HAP-1 (cell line): Measurements from ENCODE around the gene RAB25.
A peak's percentile ranks its signal among the peaks of the same experiment; 100 is the strongest.
"Not testable (repeated sequence)": the region's sequence is repeated elsewhere in the genome, so short reads cannot be mapped to it uniquely, and the experiment has no call there.

Experiments used
- DNase-seq, 2 experiments: peaks; one replicate each; pipeline ENCODE4 v3.0.0-alpha.2; 2016 to 2020; ENCODE audit warnings: low spot score in 2 of 2
- H3K27me3 ChIP-seq: fragments of 250-450 bp; sonication (Bioruptor Pico); 2 replicates; pipeline ENCODE4 v1.5.1; 2020; ENCODE audit warnings: low read depth, mild to moderate bottlenecking, moderate library complexity
- H3K36me3 ChIP-seq: fragments of 250-450 bp; sonication (Bioruptor Pico); replicated peaks from 2 replicates; pipeline ENCODE4 v1.5.1; 2020; ENCODE audit warnings: mild to moderate bottlenecking
- H3K4me1 ChIP-seq: fragments of 250-450 bp; sonication (Bioruptor Pico); 2 replicates; pipeline ENCODE4 v1.5.1; 2020; ENCODE audit warnings: mild to moderate bottlenecking
- H3K4me3 ChIP-seq: fragments of 250-450 bp; sonication (Bioruptor Pico); 2 replicates; pipeline ENCODE4 v1.5.1; 2020; ENCODE audit warnings: mild to moderate bottlenecking, moderate library complexity
- H3K9me3 ChIP-seq: fragments of 250-450 bp; sonication (Bioruptor Pico); 2 replicates; pipeline ENCODE4 v1.5.1; 2020; ENCODE audit warnings: mild to moderate bottlenecking, moderate library complexity
- in situ Hi-C: fragments of 300-500 bp; cut with MboI; formaldehyde crosslinking; loops from 3 replicates; pipeline ENCODE4 v1.14.3; 2020; ENCODE audit warnings: low sequenced_read_pairs, inconsistent platforms, mixed read lengths

RAB25 gene

DNA sequence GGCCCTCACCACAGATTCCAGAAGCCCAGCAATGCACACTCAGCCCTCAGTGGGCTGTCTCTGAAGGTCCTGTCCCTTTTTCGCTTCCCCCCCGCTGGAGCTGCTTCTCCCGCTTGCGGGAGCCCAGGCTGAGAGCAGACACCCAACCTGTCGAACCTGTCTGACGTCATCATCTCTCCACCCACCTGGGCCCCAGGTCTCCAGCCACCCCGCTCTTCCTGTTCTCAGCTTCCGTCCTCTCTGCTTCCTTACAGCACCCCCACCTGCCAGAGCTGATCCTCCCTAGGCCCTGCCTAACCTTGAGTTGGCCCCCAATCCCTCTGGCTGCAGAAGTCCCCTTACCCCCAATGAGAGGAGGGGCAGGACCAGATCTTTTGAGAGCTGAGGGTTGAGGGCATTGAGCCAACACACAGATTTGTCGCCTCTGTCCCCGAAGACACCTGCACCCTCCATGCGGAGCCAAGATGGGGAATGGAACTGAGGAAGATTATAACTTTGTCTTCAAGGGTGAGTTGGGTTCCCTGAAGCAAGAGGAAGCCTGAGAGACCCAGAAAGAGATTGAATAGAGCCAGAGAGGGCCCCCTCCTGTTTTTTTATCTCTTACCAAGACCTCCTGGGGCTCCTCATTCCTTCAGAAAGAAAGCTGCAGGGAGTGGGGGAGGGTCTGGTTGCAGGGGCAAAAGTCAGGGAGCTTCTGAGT, at the start of gene RAB25:
TSS of gene RAB25 (plus strand) at position 224 of the 700 bp plus-strand sequence. CDS start at position 465, 241 bp downstream.
- no peaks in the 10 kb centered on the region for H3K4me1 ChIP-seq
- 0 out of 2 replicates have a peak, but pooled peaks cover 3% of the 10 kb centered on the region for H3K36me3 ChIP-seq
- H3K9me3 ChIP-seq: no peaks in the 10 kb centered on the region
- no peak for DNase-seq
- in situ Hi-C loops: no loop called here
- no peak within 1 kb of the TSS for H3K4me3 ChIP-seq
- H3K27me3 ChIP-seq: no peaks in the 10 kb centered on the region

DNA sequence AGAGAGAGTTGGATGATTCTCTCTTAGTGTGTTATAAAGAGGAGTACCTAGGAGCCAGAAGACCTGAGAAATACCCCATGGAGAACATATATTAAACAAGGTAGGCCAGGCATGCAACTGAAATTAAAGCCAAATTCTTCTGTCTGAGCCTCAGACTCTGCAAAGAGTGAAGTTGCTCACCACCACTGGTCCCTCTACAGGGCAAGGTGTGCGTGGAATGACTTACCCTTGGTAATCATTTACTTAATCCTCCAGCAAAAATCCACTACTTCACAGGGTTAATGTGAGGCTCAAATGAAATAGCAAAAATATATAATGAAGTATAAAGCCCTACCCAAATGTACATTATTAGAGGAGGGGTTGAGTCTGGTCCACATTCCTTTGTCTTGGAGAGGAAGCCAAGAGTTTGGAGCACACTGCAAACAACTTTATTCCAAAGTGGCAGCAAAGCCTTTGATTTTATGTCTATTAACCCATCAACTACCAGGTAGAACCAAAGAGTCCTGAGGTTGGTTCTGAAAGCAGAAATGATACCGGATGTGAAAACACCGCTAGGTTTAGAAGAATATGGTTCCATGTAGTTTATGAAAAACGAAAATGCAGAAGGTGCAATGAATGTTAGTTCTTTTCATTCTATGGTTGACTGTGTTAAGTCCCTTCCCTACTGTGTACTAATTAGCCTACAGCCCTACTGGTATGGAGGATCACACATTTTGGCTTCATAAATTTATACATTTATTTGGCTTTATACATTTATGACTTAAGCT, 48.7 kb upstream of the RAB25 start:
- in situ Hi-C loops: no loop called here
- Histone ChIP-seq H3K36me3 (peaks cover 78% of the 10 kb centered on the region), H3K4me3 (no peak overlapping the region), H3K27me3 (no peaks in the 10 kb centered on the region), H3K9me3 (no peaks in the 10 kb centered on the region), H3K4me1 (no peaks in the 10 kb centered on the region)
- no peak for DNase-seq

DNA sequence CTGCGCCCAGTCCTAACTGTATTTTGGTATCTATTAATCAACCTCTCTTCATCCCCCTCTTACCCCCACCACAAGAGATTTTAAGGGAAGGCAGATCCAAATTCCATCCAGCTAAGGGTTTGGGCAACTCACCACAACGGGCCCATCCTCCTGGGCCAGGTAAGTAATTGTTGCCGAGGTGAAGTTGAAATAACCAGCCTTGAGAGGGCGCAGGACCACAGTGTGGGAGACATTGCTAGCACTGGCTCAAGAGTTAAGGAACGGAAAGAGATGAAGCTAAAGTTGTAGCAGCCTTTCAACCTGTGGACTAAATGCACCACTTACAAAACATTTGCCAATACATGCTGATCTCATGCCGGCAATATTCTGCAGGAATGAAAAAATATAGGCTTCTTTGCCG, 46.1 kb upstream of the RAB25 start:
- Histone ChIP-seq H3K4me1 (peaks cover 4% of the 10 kb centered on the region), H3K36me3 (peaks cover 85% of the 10 kb centered on the region), H3K27me3 (no peaks in the 10 kb centered on the region), H3K9me3 (no peaks in the 10 kb centered on the region), H3K4me3 (no peak overlapping the region)
- in situ Hi-C loops: no loop called here
- DNase-seq: no peak

DNA sequence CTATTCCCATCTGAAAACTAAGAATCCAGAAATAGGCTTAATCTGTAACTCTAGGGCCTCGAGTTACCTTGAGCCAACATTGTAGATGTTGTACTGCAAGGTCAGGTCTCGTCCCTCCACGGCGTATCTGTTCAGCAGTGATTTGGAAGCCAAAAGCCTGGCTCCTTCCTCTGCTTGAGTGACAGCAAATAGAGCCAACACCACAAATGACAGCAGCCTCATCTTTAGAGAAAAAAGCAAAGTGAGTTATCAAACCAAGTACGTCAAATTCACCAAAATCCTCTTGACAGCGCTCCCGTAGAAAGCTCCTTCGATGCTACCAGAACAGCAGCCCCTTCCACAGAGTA, 41.0 kb upstream of the RAB25 start:
- H3K27me3 ChIP-seq: no peaks in the 10 kb centered on the region
- H3K4me1 ChIP-seq: peaks cover 16% of the 10 kb centered on the region
- peaks cover 41% of the 10 kb centered on the region for H3K36me3 ChIP-seq
- no peaks in the 10 kb centered on the region; the same call in 1 of the 2 replicates for H3K9me3 ChIP-seq
- DNase-seq: no peak
- in situ Hi-C loops: no loop called here
- H3K4me3 ChIP-seq: peak overlapping the region; percentile 64

DNA sequence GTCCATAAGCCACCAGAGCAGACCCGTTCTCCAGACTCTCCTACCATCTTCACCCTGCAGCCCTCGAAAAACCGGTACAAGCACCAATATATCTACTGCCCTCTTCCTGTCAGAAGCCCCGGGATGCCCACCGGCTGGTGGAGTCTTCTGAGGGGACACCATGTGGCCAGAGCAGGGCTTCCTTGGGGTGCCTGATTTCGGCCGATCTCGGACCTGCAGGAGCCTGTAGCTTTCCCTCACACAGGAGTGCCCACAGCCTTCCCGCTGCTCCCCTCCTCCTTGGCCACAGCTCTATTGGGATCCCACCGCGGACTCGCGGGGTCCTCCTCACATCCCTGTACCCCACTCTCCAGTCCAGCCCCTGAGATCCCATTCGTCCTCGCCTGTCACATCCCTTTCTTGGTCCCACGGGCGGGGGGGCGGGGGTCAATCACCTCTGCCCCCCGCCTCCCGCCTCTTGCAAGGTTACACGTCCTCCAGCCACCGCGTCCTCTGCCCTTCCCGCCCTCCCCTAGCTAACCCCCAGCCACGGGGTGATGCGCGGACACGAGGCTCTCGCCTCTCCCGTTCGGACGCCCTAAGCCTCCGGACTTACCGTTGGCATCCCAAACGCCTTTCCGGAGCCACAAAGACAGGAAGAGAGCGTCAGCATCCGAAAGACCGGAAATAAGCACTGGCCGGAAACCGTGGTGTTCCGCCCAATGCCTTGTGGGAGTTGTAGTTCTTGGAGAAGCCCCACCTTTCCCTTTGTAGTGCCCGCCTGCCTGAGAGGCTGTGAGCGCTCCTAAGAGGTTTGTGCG, 40.5 kb upstream of the RAB25 start, which contains the start of gene SSR2:
TSS of gene SSR2 (minus strand) at position 659 of the 800 bp plus-strand sequence. CDS start 784 bp downstream, outside the sequence.
- in situ Hi-C loops: no loop called here
- Histone ChIP-seq H3K4me3 (peak within 1 kb of the TSS; percentile 64), H3K4me1 (peaks cover 20% of the 10 kb centered on the region), H3K9me3 (no peaks in the 10 kb centered on the region; the same call in 1 of the 2 replicates), H3K36me3 (peaks cover 39% of the 10 kb centered on the region), H3K27me3 (no peaks in the 10 kb centered on the region)
- DNase-seq: peak; percentile 90 to 92

DNA sequence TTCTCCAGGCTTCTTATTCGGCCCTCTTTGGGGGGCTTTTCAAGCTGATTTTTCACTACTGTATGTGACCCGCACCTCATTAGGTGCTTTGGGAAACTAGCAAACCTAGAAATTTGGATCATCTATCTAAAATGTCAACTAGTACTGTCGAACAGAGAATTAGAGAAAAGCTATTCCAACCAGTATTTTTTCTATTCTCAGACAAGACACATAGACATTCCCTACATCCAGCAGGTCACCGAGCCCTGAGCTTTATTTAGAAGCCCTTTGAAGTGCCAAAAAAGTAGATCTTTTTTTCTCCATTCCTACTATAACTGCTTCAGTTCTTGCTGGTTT, 39.9 kb upstream of the RAB25 start:
- DNase-seq: no peak
- in situ Hi-C loops: no loop called here
- Histone ChIP-seq H3K4me3 (peak overlapping the region; percentile 64), H3K36me3 (peaks cover 34% of the 10 kb centered on the region), H3K9me3 (no peaks in the 10 kb centered on the region; the same call in 1 of the 2 replicates), H3K4me1 (peaks cover 20% of the 10 kb centered on the region), H3K27me3 (no peaks in the 10 kb centered on the region)

DNA sequence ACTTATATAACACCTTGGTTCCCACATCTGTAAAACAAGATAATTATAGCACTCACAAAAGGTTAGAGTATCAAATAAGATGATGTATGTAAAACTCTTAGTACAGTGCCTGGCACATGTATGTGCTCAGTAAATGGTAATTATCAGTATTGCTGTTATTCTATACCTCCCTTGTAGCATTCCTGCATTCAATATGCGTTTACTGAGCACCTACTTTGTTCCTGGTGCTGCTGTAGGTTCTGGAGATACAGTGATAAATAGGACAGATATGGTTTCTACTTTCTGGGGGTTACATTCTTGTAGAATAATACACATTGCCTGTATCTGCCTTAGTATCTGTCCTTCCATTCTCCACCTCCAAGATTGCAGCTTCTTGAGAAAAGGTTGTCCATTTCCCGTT, 39.0 kb upstream of the RAB25 start:
- Histone ChIP-seq H3K4me1 (peaks cover 20% of the 10 kb centered on the region), H3K4me3 (no peak overlapping the region), H3K9me3 (no peaks in the 10 kb centered on the region; the same call in 1 of the 2 replicates), H3K27me3 (no peaks in the 10 kb centered on the region), H3K36me3 (peaks cover 27% of the 10 kb centered on the region)
- DNase-seq: no peak
- in situ Hi-C loops: no loop called here

DNA sequence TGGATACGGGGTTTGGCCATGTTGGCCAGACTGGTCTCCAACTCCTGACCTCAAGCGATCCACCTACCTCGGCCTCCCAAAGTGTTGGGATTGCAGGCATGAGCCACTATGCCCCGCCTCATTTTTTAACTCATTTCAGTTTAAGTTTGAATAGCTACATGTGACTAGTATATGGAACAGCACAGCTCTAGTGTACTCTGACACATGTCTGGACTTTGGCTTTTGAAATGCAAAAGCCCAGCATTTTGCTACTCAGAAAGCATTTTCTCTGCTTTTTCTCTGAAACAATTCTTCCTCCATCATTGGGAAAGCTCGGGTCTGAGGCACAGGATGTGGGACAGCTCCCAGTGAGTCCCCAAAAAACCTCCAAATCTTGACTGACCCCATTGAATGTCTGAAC, 36.2 kb upstream of the RAB25 start:
- no peaks in the 10 kb centered on the region; the same call in 1 of the 2 replicates for H3K9me3 ChIP-seq
- no peaks in the 10 kb centered on the region for H3K27me3 ChIP-seq
- H3K36me3 ChIP-seq: peaks cover 4% of the 10 kb centered on the region
- in situ Hi-C loops: no loop called here
- no peak overlapping the region for H3K4me3 ChIP-seq
- H3K4me1 ChIP-seq: peaks cover 16% of the 10 kb centered on the region
- no peak for DNase-seq

DNA sequence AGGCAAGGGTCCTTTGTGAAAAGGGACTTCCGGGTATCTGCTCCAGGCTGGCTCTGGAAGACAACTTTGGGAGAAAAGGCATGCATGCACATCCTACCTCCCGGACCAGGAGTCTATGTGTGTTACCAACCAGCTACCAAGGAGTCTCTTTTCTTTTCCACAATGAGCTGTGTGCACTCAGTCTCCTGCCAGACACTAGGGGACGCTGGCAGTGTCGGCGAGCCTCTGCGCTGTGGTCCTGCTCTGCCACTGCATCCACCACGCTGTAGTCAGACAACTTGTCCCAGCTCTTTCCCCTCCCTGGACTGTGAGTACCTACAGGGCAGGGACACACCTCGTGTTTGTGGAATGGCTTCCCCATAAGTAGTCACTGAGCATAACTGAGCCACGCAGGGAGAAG, 35.1 kb upstream of the RAB25 start:
- Histone ChIP-seq H3K36me3 (no peaks in the 10 kb centered on the region), H3K27me3 (no peaks in the 10 kb centered on the region), H3K4me3 (no peak overlapping the region), H3K9me3 (no peaks in the 10 kb centered on the region; the same call in 1 of the 2 replicates), H3K4me1 (peaks cover 12% of the 10 kb centered on the region)
- peak; percentile 60 to 74 for DNase-seq
- in situ Hi-C loops: no loop called here

DNA sequence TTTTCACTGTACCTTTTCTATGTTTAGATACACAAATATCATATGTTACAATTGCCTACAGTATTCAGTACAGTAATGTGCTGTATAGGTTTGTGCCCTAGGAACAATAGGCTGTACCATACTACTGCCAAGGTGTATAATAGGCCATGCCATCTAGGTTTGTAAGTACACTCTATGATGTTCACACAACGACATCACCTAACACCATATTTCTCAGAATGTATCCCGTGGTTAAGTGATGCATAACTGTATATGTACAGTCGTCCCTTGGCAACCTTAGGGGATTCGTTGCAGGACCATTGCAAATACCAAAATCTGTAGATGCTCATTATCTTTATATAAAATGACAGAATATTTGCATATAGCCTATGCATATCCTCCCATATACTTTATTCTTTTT, 34.4 kb upstream of the RAB25 start:
- Histone ChIP-seq H3K36me3 (no peaks in the 10 kb centered on the region), H3K4me3 (no peak overlapping the region), H3K27me3 (no peaks in the 10 kb centered on the region), H3K4me1 (peaks cover 8% of the 10 kb centered on the region), H3K9me3 (no peaks in the 10 kb centered on the region)
- in situ Hi-C loops: no loop called here
- no peak for DNase-seq

DNA sequence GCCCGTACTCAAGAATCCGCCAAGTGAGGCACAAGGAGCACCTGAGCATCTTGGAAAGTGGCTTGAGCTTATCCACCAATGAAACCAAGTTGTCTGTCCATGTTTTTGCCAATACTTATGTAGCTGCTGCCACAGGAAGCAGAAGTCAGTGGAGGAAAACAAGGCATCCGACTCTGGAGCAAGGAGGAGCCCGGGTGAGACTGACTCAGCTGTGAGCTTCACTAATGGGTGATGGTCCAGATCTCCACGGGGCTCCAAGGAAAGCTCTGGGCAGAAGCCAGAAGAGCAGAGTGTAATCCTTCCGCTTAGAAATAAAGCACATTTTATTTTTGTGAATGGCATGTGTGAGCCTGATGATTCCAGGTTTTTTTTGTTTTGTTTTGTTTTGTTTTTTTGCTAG, 27.9 kb upstream of the RAB25 start:
- no peaks in the 10 kb centered on the region for H3K27me3 ChIP-seq
- in situ Hi-C loops: no loop called here
- peaks cover 7% of the 10 kb centered on the region for H3K36me3 ChIP-seq
- H3K4me1 ChIP-seq: no peaks in the 10 kb centered on the region
- no peaks in the 10 kb centered on the region for H3K9me3 ChIP-seq
- no peak overlapping the region for H3K4me3 ChIP-seq
- DNase-seq: no peak

DNA sequence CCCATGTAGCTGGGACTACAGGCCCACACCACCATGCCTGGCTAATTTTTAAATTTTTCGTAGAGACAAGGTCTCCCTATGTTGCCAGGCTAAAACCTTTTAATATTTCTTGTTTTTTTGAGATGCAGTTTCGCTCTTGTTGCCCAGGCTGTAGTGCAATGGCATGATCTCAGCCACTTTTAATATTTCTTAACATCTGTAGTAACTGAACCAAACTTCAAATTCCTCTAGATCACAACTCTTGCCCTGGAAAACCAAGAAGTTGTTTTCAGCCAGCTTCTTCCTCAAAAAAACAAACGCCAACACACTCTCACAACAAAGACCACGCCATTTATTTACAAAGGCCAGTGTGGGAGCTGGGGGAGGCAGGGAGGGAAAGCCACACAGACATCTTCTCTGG, 26.0 kb upstream of the RAB25 start:
- H3K4me3 ChIP-seq, DNase-seq, H3K27me3 ChIP-seq, H3K4me1 ChIP-seq, in situ Hi-C loops, H3K9me3 ChIP-seq: not testable (repeated sequence)
- H3K36me3 ChIP-seq: peaks cover 16% of the 10 kb centered on the region

DNA sequence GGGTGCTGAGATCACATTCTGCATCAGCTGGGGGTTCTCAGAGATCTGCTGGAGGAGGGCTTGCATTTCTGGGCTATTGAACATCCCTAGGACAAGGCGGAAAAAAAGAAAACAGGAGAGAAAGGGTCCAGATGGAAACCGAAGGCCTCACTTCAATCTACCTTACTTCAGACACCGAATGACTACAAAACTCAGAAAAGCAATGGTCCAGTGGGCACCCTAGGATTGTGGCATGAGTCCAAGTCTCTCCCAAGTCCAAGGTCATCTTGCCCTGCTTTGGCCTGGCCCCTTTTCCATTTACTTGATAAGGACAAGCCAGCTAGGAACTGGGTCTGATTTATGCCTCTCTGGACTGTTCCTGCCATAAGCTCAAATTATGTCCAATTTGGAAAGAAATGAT, 18.1 kb upstream of the RAB25 start:
- no peak for DNase-seq
- peaks cover 37% of the 10 kb centered on the region for H3K36me3 ChIP-seq
- no peaks in the 10 kb centered on the region for H3K4me1 ChIP-seq
- in situ Hi-C loops: no loop called here
- no peak overlapping the region for H3K4me3 ChIP-seq
- H3K27me3 ChIP-seq: no peaks in the 10 kb centered on the region
- no peaks in the 10 kb centered on the region for H3K9me3 ChIP-seq

DNA sequence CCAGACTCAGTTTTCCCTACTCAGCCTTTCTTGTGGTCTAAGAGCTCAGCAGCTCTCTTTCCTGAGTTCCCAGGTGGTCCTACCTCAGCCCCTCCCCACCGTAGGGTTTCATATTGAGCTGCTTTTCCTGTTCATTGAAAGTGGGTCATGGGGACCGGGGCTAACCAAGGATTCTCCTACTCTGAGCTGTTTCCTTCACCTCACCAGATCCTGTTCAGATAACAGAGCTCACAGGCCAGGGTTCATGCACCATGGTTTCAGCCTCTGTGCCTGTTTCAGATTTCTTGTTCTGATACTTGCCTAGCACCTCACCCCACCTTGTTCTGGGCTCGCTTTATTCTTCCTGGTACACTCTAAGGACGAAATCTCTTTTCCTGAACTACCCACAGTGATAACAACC, 15.9 kb upstream of the RAB25 start:
- H3K36me3 ChIP-seq: peaks cover 44% of the 10 kb centered on the region
- no peak for DNase-seq
- no peak overlapping the region for H3K4me3 ChIP-seq
- H3K9me3 ChIP-seq: no peaks in the 10 kb centered on the region
- H3K27me3 ChIP-seq: no peaks in the 10 kb centered on the region
- in situ Hi-C loops: no loop called here
- no peaks in the 10 kb centered on the region for H3K4me1 ChIP-seq
